NCI-H524 (cell line): ENCODE measurements around the gene CHD1L.
"Not testable (repeated sequence)": the region's sequence is repeated elsewhere in the genome, so short reads cannot be mapped to it uniquely, and the experiment has no call there.

Source experiments
- DNase-seq, 2 experiments: peaks; one replicate each; lab custom pipeline; 2025; lab: John Stamatoyannopoulos, UW

CHD1L gene

DNA sequence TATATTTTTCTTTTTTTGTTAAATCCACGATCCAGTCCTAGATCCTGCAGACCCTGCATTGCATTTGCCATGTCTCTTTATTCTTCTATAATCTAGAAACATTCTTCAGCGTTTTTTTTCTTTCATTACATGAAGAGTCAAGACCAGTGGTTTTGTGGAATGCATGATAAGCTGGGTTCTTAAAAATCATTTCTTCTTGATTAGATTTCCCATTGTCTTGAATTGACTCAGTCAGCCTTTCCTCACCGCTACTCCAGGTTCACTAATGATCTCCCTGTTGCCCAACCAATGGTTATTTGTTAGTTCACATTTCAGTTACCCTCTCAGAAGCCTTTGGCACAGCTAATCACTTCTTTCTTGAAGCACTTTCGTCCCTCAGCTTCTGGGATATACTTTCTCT lies 25.2 kb downstream of the CHD1L start:
- no peak for DNase-seq

- DNase-seq = no peak
Measured at GRCh38 chr1:147270721-147271120, 28.2 kb downstream of the CHD1L start.

- DNase-seq = no peak
Measured at GRCh38 chr1:147272042-147272441, 29.6 kb downstream of the CHD1L start.

DNA sequence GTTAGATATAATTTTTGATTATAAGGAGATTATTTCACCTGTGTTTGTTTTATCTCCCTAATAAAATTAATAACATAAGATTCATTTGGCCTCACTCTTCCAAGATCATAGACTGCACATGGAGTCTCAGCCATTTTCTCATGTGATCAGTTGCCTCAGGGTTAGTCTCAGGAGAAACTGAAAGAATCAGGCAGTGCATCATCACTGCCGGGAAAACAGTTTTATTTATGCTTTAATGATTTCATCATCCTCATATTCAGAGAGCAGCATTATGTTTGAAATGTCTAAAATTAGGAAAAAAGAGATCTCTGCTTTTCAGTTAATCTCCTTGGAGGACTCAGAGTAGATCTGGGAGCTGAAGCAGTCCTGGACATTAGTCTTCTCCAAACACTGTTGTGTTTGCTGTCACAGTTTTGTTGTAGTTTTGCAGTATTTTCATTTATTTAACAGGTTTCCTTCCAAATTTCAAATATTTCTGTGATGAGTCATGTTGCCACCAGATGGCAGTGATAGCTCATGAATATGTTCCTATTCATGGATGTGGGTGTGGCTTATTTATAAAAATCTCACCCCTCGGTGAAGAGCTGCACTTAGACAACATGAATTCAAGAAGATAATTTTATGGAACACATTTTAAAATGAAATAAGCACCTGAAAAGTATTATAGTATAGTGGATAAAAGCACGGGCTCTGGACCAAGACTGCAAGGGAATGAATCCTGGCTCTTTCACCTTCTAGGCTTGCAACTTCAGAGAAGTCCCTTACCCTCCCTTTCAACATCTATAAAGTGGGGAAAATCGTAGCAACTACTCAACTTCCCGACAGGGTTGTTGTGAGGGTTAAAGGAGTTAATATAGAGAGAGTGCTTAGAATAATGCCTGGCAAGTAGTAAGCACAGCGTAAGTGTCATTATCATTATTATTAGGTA lies 31.2 kb downstream of the CHD1L start:
- peak; percentile 2 to 59 for DNase-seq

GRCh38 chr1:147281950-147282349 lies 39.5 kb downstream of the CHD1L start:
- no peak for DNase-seq

DNA sequence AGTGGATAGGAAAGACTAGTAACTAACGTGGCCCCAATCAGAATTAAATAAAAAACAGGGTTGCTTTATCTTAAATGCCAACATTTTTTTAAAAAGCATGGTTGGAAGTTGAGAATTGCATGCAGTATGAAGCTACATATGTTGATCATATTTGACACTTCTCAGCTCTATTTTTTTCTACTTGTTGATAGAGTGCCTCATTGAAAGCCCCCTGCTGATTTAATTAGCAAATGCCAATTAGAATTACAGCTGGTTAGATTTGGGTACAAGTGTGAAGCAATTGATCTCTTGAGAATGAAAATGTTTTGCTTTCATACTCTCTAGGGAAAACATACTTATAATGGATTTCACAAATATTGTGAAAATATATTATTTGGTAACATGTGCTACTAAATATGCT lies 40.5 kb downstream of the CHD1L start:
- no peak for DNase-seq

DNA sequence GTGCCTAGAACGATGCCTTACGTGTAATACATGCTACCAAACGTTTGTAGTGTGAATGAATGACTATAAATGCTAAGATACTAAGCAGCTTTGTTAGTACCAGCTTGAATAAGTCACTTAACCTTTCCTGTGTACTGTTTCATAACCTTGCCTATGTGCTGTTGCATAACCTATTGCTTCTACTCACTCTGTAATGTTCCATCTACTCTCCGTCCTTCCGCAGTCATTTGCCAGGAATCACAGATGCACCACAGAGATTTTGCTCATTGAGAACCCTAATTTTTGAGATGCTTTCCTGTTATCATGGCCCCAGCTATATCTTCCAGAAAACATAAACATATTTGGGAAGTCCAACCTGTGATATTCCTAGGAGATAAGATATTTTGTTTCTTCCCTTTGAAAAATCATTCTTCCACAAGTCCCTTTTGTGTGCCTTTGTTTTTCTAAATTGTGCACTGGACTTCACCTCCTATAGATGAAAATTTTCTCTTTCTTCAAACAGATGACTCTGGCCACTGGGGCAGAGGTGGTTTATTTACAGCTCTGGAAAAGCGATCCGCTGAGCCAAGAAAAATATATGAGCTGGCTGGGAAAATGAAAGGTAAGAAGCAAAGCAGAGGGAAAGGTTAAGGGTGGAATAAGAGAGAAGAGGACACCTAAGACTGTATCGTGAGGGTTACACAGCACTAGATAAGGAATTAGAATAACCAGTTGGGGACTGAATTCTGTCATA lies 44.8 kb downstream of the CHD1L start:
- DNase-seq = no peak

DNA sequence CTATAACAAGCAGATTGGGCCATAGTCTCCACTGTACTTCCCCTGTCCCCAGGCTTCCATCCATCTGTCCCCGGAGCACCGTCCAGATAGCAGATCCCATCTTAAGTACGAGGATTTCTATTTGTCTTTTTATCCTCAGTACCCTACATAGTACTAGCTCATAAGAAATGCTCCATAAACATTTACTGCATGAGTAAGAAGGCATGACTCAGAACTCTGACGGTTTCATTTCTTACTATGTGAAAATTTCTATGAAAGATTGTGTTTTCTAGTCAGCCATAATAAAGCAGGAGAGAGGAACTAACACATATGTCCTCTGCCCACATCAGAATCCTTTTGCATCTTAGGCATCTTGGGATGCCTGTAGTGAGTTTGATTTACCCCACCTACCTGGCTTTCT lies 49.5 kb downstream of the CHD1L start:
- DNase-seq = no peak

DNA sequence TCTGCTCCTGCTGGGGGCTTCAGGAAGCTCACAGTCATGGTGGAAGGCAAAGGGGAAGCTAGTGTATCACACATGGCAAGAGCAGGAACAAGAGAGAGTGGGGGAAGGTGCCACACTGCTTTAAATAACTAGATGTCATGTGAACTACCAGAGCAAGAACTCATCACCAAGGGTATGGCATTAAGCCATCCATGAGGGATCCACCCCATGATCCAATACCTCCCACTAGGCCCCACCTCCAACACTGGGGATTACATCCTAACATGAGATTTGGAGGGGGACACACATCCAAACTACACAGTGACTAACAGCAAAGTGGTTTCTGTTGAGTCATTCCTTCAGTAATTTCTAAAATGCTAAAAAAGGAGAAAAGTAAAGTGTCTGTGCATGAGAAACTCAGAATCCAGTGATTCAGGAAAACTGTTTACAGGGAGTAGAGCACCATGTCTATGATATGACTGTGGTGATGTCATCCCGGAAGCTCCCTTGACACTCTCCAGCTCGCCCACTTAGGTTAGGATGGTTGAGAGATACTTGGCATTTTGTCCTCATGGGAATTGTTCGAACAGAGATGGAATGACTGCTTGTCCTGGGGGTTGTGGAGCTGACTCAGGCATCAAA lies 50.3 kb downstream of the CHD1L start:
- DNase-seq = no peak

DNA sequence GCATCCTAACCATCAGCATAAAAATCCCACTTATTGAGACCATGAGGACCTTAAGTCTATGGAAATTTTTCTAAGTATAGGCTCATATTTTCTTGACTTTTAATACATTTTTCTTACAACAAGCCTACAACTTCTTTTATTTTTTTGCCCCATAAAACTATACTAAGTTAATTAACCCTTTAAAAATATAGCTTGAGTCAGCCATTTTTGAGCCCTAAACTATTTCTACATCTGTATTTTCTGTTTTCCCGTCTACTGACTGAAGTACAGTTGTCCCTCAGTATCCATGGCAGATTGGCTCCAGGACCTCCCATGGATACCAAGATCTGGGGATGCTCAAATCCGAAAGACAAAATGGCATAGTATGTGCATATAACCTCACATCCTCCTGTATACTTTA lies 55.0 kb downstream of the CHD1L start:
- DNase-seq = no peak

- DNase-seq = not testable (repeated sequence)
Measured at GRCh38 chr1:147305803-147306202, 63.3 kb downstream of the CHD1L start.

GRCh38 chr1:147316968-147317367 lies 74.5 kb downstream of the CHD1L start:
- DNase-seq = no peak

DNA sequence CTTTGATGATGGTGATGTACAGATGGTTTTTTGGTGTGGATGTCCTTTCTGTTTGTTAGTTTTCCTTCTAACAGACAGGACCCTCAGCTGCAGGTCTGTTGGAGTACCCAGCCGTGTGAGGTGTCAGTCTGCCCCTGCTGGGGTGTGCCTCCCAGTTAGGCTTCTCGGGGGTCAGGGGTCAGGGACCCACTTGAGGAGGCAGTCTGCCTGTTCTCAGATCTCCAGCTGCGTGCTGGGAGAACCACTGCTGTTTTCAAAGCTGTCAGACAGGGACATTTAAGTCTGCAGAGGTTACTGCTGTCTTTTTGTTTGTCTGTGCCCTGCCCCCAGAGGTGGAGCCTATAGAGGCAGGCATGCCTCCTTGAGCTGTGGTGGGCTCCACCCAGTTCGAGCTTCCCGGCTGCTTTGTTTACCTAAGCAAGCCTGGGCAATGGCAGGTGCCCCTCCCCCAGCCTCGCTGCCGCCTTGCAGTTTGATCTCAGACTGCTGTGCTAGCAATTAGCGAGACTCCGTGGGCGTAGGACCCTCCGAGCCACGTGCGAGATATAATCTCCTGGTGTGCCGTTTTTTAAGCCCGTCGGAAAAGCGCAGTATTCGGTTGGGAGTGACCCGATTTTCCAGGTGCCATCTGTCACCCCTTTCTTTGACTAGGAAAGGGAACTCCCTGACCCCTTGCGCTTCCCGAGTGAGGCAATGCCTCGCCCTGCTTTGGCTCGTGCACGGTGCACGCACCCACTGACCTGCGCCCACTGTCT lies 84.6 kb downstream of the CHD1L start:
- DNase-seq = not testable (repeated sequence)

DNA sequence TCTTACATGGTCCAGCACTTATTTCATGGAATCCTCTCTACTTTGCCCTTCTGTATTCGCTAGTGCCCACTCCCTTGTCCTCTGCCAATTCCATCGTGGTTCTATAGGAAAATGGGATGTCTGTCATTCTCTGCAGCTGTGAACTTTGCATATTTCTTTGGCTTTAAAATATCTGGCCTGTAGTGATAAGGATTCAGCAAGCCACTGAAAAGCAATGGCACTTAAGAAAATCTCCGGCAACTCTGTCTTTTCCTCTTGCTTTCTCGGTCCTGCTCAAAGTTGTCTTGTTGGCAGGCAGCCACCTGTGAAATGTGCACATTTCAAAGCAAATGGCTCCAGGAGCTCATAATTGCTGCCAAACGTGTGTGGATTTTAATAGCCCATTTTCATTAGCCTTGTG lies 91.8 kb downstream of the CHD1L start:
- DNase-seq = peak in 1 of 2 experiments; percentile 2

DNA sequence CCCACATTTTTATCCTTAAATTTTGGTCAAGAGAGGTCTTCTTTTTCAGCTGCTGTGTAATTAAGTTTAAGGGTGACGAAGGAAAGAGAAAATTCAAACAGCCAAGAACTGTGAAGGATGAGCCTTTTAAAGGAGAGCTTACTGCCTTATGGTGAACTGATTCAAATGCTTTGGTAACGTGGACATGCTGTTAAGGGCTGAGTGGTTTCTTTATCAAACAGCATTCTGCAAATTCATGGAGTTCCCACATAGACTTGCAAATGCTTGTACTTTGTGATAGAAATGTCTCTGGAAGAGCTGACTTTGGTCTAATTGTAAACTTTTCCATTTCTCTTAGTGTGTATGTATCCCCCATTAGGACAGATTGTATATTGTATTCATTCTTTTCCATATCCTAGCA lies 93.8 kb downstream of the CHD1L start:
- no peak for DNase-seq

- DNase-seq = peak; percentile 60 to 71
Measured at GRCh38 chr1:147337040-147337630, 94.7 kb downstream of the CHD1L start.

DNA sequence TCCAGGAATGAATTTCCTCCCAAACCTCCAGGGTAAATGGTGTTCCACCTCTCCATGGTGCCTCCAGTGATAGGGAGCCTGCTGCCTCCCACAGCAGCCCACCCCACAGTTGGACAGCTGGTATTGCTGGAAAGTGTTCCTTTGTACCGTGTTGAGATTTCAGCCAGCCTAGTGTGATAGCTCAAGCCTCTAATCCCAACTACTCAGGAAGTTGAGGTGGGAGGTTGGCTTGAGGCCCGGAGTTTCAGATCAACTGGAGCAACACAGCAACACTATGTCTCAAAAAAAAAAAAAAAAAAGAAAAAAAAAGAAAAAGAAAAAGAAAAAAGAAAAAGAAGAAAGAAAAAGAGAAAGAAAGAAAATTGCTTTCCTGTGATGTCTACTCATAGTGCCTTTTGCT lies 96.1 kb downstream of the CHD1L start:
- DNase-seq = no peak

DNA sequence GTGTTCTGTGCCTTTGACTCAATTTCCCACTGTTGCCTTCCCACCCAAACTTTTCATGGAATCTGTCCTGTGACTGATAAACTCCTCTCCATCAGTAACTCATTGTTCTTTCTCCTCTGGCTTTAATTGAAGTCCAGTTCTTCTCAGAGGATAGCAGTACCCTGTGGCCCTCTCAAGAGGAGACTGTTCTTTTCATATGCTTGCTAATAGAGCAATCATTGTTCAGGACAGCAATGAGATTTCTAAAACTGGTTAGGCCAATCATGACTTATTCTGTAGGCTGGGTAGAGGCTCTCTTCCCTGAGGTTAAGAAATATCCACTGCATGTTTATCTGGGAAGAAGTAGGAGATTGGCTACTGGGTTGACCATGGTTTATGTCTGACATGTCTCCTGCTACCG lies 98.8 kb downstream of the CHD1L start:
- no peak for DNase-seq
